Adrenal gland (tissue), 5 donors: ENCODE measurements around the gene LARP4B.

Experiments used
- POLR2A ChIP-seq, 2 donors: fragments of 450-650 bp; IDR thresholded peaks; one replicate each; pipeline ENCODE4 v1.6.1; 2017; ENCODE audit warnings: antibody characterized with exemption in 2 of 2, mild to moderate bottlenecking in 2 of 2, moderate library complexity in 1 of 2
- TF ChIP-seq, protein P1 (sequence below), 6 experiments: fragments of 450-650 bp in 4 of 6; fragments of 200-600 bp in 2 of 6; sonication (generic) in 1 of 6; IDR thresholded peaks; 1 replicate in 5 of 6; 2 replicates in 1 of 6; pipeline versions ENCODE4 v1.5.1 to v1.8.0; 2016 to 2021; ENCODE audit warnings: antibody characterized with exemption in 6 of 6, mild to moderate bottlenecking in 2 of 6, moderate library complexity in 1 of 6
- donor health status: DM: no; HTN: no; CAD: no.

DNA sequence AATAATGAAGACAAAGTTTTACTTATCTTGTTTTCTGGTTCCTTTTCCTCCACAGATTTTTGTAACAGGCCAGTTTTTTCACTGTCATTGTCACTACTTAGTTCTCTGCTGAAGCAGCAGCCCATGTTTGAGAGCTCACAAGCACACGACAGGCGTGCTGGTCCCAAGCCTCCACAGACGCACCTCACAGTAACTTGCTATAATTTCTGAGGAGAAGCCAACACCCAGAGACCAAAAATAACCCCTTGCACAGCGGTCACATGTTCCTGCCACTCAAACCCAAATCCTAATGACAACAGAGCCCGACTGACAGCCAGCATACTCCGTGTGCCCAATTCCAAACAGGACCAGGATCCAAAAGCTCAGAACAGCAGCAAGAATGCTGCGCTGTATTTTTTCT lies 58.5 kb downstream of the LARP4B start:
- TF ChIP-seq, protein P1, sequence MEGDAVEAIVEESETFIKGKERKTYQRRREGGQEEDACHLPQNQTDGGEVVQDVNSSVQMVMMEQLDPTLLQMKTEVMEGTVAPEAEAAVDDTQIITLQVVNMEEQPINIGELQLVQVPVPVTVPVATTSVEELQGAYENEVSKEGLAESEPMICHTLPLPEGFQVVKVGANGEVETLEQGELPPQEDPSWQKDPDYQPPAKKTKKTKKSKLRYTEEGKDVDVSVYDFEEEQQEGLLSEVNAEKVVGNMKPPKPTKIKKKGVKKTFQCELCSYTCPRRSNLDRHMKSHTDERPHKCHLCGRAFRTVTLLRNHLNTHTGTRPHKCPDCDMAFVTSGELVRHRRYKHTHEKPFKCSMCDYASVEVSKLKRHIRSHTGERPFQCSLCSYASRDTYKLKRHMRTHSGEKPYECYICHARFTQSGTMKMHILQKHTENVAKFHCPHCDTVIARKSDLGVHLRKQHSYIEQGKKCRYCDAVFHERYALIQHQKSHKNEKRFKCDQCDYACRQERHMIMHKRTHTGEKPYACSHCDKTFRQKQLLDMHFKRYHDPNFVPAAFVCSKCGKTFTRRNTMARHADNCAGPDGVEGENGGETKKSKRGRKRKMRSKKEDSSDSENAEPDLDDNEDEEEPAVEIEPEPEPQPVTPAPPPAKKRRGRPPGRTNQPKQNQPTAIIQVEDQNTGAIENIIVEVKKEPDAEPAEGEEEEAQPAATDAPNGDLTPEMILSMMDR (IDR thresholded peaks at IDR 0.05), result no peak
- no peak for TF ChIP-seq POLR2A (IDR thresholded peaks at IDR 0.05)
